ENCODE data around the gene GOLGA6L10.
"Not testable (repeated sequence)": the region's sequence is repeated elsewhere in the genome, so short reads cannot be mapped to it uniquely, and the experiment has no call there.

GOLGA6L10 gene

DNA sequence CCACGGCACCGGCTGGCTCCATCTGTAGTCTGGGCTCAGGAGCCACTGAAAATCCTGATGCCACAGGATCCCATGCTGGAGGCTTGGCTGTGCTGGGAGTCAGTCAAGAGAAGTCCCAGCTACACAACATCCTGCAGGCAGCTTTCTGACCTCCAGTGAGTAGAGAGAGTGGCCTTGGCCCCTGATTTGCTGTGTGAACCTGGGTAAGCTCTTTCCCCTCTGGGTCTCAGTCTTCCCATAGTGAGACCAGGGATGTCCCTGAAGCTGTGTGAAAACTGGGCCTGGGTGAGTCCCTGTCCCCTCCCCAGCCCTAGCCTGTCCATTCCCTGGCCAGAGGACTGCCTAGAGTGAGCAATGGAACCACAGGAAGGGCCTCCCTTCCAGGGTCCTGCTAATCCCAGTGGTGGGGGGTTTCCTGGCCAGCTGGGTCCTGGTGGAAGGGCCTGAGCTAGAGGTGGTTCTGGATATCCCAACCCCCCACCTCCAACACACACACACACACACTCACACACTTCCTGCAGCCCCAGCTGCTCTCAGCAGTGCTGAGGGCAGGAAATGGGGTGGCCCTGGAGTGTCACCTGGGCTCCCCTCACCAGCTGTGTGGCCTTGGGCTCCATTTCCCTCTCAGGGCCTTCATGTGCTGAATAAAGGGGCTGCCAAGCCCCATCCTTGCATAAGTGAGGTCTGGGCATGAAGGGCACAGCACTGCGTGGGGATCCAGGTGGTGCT, 17.5 kb downstream of the GOLGA6L10 start:
- not testable (repeated sequence) for H3K9me3 Mint-ChIP-seq, H3K4me1 Mint-ChIP-seq, H3K27me3 Mint-ChIP-seq, H3K4me3 Mint-ChIP-seq, H3K36me3 Mint-ChIP-seq, H3K27ac Mint-ChIP-seq

DNA sequence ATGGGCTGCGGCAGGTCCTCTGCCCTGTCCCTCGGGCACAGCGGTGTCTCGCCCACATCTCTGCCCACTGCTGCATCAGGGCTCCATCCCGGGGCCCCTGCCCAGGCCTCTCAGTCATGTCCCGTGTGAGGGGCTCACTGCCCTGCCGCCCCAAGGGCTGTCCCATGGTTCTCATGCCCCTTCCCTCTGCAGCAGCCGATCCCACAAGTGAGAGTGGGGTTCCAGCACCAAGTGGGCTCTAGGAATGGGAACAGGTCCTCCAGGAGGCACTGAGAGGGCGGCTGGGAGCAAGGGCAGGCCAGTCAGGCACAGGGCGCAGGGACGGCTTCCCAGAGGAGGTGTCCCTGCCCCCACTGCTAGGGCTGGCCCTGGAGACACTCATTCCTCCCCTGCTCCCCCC, 18.4 kb downstream of the GOLGA6L10 start:
- not testable (repeated sequence) for H3K4me1 Mint-ChIP-seq, H3K36me3 Mint-ChIP-seq, H3K4me3 Mint-ChIP-seq, H3K27me3 Mint-ChIP-seq, H3K9me3 Mint-ChIP-seq, H3K27ac Mint-ChIP-seq

GRCh38 chr15:82329039-82329438, 20.2 kb downstream of the GOLGA6L10 start:
- H3K27ac Mint-ChIP-seq, H3K9me3 Mint-ChIP-seq, H3K4me1 Mint-ChIP-seq, H3K4me3 Mint-ChIP-seq, H3K36me3 Mint-ChIP-seq, H3K27me3 Mint-ChIP-seq: not testable (repeated sequence)

GRCh38 chr15:82327372-82327771, 21.9 kb downstream of the GOLGA6L10 start:
- not testable (repeated sequence) for H3K27ac Mint-ChIP-seq, H3K4me3 Mint-ChIP-seq, H3K9me3 Mint-ChIP-seq, H3K27me3 Mint-ChIP-seq, H3K36me3 Mint-ChIP-seq, H3K4me1 Mint-ChIP-seq

DNA sequence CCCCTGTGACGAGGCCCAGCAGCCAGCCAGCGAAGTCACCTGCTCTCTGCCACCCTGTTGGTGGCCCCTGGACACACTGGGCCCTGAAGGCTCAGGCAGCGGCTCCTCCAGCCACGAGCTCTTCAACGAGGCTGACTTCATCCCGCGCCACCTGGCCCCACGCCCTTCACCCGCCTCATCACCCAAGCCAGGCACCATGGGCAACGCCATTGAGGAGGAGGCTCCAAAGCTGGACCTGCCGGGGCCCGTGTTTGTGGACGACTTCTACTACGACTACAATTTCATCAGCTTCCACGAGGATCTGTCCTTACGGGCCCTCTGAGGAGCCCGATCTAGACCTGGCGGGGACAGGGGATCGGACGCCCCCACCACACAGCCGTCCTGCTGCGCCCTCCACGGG, 22.4 kb downstream of the GOLGA6L10 start:
- not testable (repeated sequence) for H3K27ac Mint-ChIP-seq, H3K4me1 Mint-ChIP-seq, H3K27me3 Mint-ChIP-seq, H3K9me3 Mint-ChIP-seq, H3K36me3 Mint-ChIP-seq, H3K4me3 Mint-ChIP-seq

- not testable (repeated sequence) for H3K27me3 Mint-ChIP-seq, H3K9me3 Mint-ChIP-seq, H3K27ac Mint-ChIP-seq, H3K4me1 Mint-ChIP-seq, H3K4me3 Mint-ChIP-seq, H3K36me3 Mint-ChIP-seq
These were observed 23.6 kb downstream of the GOLGA6L10 start for GRCh38 chr15:82325646-82326045.

DNA sequence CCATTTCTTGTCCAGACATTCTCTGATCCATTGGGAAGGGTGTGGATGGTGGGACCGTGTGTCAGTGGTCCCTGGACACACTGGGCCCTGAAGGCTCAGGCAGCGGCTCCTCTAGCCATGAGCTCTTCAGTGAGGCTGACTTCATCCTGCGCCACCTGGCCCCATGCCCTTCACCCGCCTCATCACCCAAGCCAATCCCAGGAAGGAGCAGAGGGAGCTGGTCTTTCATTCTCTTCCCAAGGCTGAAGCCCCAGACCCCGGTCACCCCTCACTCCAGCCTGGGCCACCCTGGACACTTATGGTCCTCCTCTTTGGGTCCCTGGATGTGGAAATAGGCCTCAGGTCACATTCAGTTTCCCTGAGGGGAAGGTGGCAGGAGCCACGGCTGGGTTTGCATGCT, 24.4 kb downstream of the GOLGA6L10 start:
- H3K27me3 Mint-ChIP-seq, H3K36me3 Mint-ChIP-seq, H3K9me3 Mint-ChIP-seq, H3K4me3 Mint-ChIP-seq, H3K4me1 Mint-ChIP-seq, H3K27ac Mint-ChIP-seq: not testable (repeated sequence)

DNA sequence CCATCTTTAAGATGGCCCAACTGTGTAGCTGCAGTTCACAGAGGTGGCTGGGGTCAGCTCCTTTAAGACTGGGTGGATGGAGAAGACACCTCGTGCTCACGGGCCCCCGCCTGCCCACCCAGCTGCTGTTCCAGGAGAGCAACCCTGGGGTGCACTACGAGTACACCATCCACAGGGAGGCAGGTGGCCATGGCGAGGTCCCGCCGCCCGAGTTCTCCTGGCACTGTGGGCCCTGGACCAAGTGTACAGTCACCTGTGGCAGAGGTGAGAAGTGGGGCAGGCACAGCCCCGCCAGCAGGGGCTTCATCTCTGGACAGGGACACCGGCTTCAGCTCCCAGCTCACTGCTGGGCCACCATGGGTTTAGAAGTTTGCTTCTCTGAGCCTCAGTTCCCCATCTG, 26.8 kb downstream of the GOLGA6L10 start:
- H3K9me3 Mint-ChIP-seq, H3K27ac Mint-ChIP-seq, H3K4me3 Mint-ChIP-seq, H3K4me1 Mint-ChIP-seq, H3K36me3 Mint-ChIP-seq, H3K27me3 Mint-ChIP-seq: not testable (repeated sequence)

GRCh38 chr15:82320861-82321260, 28.4 kb downstream of the GOLGA6L10 start:
- H3K4me1 Mint-ChIP-seq, H3K27me3 Mint-ChIP-seq, H3K9me3 Mint-ChIP-seq, H3K36me3 Mint-ChIP-seq, H3K4me3 Mint-ChIP-seq, H3K27ac Mint-ChIP-seq: not testable (repeated sequence)

GRCh38 chr15:82319522-82320278, 29.6 kb downstream of the GOLGA6L10 start:
- not testable (repeated sequence) for H3K27me3 Mint-ChIP-seq, H3K9me3 Mint-ChIP-seq, H3K36me3 Mint-ChIP-seq, H3K4me3 Mint-ChIP-seq, H3K27ac Mint-ChIP-seq, H3K4me1 Mint-ChIP-seq

DNA sequence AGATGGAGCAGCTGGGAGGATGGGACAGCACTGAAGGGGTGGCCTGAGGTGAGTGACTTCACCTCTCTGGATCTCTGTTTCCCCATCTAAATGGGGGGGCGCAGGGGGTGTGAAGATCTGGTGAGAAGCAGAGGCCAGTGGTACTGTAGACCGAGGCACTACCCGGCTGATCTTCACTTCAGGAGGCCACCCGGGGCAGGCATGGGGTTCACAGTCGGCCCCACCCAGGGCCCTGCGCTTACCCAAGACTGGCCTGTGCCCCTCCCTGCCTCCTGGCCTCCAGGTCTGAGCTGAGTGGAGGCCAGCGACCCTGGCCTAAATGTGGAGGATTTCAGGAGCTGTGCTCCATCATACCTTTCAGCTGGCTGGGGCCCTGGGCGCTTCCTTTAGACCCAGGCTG, 31.0 kb downstream of the GOLGA6L10 start:
- H3K9me3 Mint-ChIP-seq, H3K4me3 Mint-ChIP-seq, H3K36me3 Mint-ChIP-seq, H3K4me1 Mint-ChIP-seq, H3K27me3 Mint-ChIP-seq, H3K27ac Mint-ChIP-seq: not testable (repeated sequence)

DNA sequence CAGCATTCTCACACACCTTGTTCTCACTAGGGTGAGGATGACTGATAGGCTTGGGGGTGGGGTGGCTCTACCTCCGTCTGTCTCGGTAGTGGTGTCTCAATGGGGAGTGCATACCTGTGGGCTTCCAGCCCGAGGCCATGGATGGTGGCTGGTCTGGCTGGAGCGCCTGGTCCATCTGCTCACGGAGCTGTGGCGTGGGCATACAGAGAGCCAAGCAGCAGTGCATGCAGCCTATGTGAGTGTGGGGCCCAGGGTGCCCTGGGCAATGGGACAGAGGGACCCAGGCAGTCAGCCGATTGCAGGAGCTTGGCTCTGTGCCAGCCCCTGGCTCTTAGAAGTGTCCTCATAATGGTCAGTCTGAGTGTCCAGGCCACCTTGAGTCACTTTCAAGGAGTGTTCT, 31.8 kb downstream of the GOLGA6L10 start:
- not testable (repeated sequence) for H3K36me3 Mint-ChIP-seq, H3K4me1 Mint-ChIP-seq, H3K27me3 Mint-ChIP-seq, H3K9me3 Mint-ChIP-seq, H3K4me3 Mint-ChIP-seq, H3K27ac Mint-ChIP-seq

- H3K4me1 Mint-ChIP-seq = no peaks in the 10 kb centered on the region
- no peak overlapping the region for H3K4me3 Mint-ChIP-seq
- H3K9me3 Mint-ChIP-seq = no peaks in the 10 kb centered on the region
- no peak overlapping the region for H3K27ac Mint-ChIP-seq
- H3K36me3 Mint-ChIP-seq = no peaks in the 10 kb centered on the region
- H3K27me3 Mint-ChIP-seq = no peaks in the 10 kb centered on the region
These were observed 32.2 kb downstream of the GOLGA6L10 start for GRCh38 chr15:82317091-82317489.

- not testable (repeated sequence) for H3K9me3 Mint-ChIP-seq, H3K4me3 Mint-ChIP-seq, H3K36me3 Mint-ChIP-seq, H3K27ac Mint-ChIP-seq, H3K4me1 Mint-ChIP-seq, H3K27me3 Mint-ChIP-seq
These were observed 32.8 kb downstream of the GOLGA6L10 start for GRCh38 chr15:82316247-82317090.

DNA sequence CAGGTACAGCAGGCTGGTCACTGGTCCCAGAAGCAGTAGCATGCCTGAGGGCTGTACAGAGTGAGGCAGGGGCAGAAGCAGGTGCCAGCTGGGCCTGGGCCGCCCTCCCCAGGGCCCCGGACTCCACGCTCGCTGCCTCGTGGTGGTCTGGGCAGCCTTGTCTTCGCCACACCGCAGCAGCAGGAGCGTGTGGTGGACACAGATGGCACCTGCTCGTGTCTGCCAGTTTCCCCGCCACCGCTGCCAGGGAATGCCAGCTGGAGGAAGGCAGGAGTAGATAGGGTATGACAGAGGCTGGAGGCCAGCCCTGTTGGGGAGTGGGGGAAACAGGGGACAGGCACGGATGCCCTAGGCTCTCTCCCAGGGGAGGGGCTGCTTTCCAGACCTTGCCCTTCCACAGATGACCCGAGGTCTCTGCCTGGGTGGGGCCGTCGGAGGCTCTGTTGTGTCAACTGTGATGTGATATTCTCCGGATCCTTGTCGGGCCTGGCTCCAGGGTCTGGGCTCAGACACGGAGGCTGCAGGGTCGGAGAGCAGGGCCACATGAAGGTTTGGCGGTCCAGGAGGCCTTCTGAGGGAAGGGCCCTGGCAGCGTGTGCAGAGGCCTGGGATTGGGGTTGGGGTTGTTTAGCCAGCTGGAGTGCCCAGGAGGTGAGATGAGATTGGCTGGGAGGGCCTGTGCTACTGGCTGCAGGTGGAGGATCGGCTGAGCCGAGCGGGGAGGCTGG, 33.6 kb downstream of the GOLGA6L10 start:
- Mint-ChIP-seq H3K27me3 (no peaks in the 10 kb centered on the region), H3K9me3 (no peaks in the 10 kb centered on the region), H3K27ac (no peak overlapping the region), H3K36me3 (peaks cover 3% of the 10 kb centered on the region), H3K4me3 (no peak overlapping the region), H3K4me1 (no peaks in the 10 kb centered on the region)
